Measurements from ENCODE around the gene SYNPR. TPM values are rescaled to one million over a fixed set of nuclear protein-coding genes. Genes with fewer than 3 reads are reported as not detected.

SYNPR gene
- total RNA-seq, 1 experiment from 2014 or later = 0.85 TPM

DNA sequence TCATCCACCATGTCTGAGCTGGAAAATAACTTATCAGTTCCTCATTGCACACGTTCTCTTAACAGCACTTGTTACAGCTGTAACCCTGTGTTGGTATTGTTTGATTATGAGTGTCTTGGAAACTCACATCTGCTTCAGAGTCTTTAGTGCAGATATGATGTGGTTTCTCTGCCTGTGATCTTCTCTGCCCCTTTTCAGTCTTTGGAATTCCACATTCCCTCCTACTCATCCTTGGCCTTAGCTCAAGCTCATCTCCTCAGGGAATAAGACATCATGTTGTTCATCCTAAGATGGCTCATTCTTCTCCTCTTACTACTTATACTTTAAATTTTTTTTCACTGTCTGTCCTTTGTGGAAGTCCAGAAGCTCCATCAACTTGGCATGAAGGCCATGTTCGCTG, 77.7 kb downstream of the SYNPR start (continued):
- TF ChIP-seq, protein P1, sequence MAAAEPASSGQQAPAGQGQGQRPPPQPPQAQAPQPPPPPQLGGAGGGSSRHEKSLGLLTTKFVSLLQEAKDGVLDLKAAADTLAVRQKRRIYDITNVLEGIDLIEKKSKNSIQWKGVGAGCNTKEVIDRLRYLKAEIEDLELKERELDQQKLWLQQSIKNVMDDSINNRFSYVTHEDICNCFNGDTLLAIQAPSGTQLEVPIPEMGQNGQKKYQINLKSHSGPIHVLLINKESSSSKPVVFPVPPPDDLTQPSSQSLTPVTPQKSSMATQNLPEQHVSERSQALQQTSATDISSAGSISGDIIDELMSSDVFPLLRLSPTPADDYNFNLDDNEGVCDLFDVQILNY (CRISPR knock-in tag; IDR thresholded peaks at IDR 0.05) = no peak
- TF ChIP-seq, protein P2, sequence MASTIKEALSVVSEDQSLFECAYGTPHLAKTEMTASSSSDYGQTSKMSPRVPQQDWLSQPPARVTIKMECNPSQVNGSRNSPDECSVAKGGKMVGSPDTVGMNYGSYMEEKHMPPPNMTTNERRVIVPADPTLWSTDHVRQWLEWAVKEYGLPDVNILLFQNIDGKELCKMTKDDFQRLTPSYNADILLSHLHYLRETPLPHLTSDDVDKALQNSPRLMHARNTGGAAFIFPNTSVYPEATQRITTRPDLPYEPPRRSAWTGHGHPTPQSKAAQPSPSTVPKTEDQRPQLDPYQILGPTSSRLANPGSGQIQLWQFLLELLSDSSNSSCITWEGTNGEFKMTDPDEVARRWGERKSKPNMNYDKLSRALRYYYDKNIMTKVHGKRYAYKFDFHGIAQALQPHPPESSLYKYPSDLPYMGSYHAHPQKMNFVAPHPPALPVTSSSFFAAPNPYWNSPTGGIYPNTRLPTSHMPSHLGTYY (CRISPR knock-in tag; IDR thresholded peaks at IDR 0.05) = no peak

DNA sequence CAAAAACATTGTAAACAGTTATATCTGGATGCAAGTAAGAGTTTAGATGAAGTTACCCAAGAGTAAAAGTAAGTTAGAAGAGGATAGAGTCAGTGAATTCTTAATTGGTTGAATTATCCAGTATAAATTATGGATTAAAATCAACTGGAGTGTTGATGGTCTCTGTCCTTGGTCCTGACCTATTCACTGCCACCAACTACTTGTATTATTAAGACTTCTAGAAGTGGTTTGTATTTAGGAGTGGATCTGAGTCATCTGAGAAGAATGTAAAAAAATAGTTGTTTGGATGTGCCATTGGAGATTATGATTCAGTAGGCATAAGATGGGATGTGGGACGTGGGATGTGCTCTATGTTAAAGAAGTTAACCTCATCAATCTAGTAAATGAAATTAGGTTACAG, 86.4 kb downstream of the SYNPR start:
- no peak for DNase-seq (ENCODE audit: low spot score)
- TF ChIP-seq, protein P2 (CRISPR knock-in tag; IDR thresholded peaks at IDR 0.05) = no peak
- TF ChIP-seq, protein P1 (CRISPR knock-in tag; IDR thresholded peaks at IDR 0.05) = no peak
- TF ChIP-seq, protein P3, sequence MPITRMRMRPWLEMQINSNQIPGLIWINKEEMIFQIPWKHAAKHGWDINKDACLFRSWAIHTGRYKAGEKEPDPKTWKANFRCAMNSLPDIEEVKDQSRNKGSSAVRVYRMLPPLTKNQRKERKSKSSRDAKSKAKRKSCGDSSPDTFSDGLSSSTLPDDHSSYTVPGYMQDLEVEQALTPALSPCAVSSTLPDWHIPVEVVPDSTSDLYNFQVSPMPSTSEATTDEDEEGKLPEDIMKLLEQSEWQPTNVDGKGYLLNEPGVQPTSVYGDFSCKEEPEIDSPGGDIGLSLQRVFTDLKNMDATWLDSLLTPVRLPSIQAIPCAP (CRISPR knock-in tag; IDR thresholded peaks at IDR 0.05) = no peak
- no peak for TF ChIP-seq KAT7 (CRISPR knock-in tag; IDR thresholded peaks at IDR 0.05; ENCODE audit: borderline replicate concordance)
- Mint-ChIP-seq H3K27me3 (ENCODE audit: low read depth) (no peaks in the 10 kb centered on the region), H3K4me1 (peaks cover 5% of the 10 kb centered on the region; the same call in 1 of the 2 replicates), H3K27ac (no peak overlapping the region), H3K36me3 (no peaks in the 10 kb centered on the region), H3K9me3 (no peaks in the 10 kb centered on the region), H3K4me3 (no peak overlapping the region)
- no peak for ATAC-seq
- POLR2A ChIA-PET = no interaction called here
- CTCF ChIA-PET = interaction anchor here (0.8 to 3.1 kb wide), 15 partner anchors 9 to 454 kb away, joined by 3 to 19 read pairs (median 4); partner anchors contain the start of gene C3orf49

DNA sequence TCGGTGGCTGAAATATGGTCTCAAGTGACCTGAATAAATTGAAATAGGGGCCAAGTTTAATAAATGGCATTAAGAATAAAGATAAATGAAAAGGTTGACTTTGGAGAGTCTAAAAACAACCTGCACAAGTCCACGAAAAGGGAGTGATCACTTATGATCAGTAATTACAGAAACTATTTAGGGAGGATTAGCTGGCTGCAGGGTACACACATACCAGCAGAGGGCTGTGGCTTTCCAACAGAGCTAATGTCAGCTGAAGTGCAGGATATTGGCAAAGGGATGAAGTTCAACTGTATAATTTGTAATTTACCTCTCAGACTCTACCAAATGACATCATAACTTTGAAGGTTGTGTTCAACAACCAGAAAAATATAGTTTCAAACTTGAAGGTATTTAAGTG, 86.8 kb downstream of the SYNPR start:
- POLR2A ChIA-PET = no interaction called here
- TF ChIP-seq, protein P4, sequence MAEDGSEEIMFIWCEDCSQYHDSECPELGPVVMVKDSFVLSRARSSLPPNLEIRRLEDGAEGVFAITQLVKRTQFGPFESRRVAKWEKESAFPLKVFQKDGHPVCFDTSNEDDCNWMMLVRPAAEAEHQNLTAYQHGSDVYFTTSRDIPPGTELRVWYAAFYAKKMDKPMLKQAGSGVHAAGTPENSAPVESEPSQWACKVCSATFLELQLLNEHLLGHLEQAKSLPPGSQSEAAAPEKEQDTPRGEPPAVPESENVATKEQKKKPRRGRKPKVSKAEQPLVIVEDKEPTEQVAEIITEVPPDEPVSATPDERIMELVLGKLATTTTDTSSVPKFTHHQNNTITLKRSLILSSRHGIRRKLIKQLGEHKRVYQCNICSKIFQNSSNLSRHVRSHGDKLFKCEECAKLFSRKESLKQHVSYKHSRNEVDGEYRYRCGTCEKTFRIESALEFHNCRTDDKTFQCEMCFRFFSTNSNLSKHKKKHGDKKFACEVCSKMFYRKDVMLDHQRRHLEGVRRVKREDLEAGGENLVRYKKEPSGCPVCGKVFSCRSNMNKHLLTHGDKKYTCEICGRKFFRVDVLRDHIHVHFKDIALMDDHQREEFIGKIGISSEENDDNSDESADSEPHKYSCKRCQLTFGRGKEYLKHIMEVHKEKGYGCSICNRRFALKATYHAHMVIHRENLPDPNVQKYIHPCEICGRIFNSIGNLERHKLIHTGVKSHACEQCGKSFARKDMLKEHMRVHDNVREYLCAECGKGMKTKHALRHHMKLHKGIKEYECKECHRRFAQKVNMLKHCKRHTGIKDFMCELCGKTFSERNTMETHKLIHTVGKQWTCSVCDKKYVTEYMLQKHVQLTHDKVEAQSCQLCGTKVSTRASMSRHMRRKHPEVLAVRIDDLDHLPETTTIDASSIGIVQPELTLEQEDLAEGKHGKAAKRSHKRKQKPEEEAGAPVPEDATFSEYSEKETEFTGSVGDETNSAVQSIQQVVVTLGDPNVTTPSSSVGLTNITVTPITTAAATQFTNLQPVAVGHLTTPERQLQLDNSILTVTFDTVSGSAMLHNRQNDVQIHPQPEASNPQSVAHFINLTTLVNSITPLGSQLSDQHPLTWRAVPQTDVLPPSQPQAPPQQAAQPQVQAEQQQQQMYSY (CRISPR knock-in tag; IDR thresholded peaks at IDR 0.05) = no peak
- TF ChIP-seq TEAD1 (CRISPR knock-in tag; IDR thresholded peaks at IDR 0.05) (no peak), FOXP1 (CRISPR knock-in tag; IDR thresholded peaks at IDR 0.05; ENCODE audit: borderline replicate concordance) (no peak), MXD4 (CRISPR knock-in tag; IDR thresholded peaks at IDR 0.05; ENCODE audit: borderline replicate concordance) (no peak), OVOL2 (CRISPR knock-in tag; IDR thresholded peaks at IDR 0.05; ENCODE audit: borderline replicate concordance) (no peak)
- TF ChIP-seq, protein P5, sequence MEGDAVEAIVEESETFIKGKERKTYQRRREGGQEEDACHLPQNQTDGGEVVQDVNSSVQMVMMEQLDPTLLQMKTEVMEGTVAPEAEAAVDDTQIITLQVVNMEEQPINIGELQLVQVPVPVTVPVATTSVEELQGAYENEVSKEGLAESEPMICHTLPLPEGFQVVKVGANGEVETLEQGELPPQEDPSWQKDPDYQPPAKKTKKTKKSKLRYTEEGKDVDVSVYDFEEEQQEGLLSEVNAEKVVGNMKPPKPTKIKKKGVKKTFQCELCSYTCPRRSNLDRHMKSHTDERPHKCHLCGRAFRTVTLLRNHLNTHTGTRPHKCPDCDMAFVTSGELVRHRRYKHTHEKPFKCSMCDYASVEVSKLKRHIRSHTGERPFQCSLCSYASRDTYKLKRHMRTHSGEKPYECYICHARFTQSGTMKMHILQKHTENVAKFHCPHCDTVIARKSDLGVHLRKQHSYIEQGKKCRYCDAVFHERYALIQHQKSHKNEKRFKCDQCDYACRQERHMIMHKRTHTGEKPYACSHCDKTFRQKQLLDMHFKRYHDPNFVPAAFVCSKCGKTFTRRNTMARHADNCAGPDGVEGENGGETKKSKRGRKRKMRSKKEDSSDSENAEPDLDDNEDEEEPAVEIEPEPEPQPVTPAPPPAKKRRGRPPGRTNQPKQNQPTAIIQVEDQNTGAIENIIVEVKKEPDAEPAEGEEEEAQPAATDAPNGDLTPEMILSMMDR (IDR thresholded peaks at IDR 0.05) = peak; percentile 52; the same call in 1 of the 2 replicates
- TF ChIP-seq, protein P6, sequence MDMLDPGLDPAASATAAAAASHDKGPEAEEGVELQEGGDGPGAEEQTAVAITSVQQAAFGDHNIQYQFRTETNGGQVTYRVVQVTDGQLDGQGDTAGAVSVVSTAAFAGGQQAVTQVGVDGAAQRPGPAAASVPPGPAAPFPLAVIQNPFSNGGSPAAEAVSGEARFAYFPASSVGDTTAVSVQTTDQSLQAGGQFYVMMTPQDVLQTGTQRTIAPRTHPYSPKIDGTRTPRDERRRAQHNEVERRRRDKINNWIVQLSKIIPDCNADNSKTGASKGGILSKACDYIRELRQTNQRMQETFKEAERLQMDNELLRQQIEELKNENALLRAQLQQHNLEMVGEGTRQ (CRISPR knock-in tag; IDR thresholded peaks at IDR 0.05) = no peak
- Mint-ChIP-seq H3K27ac (no peak overlapping the region), H3K27me3 (ENCODE audit: low read depth) (no peaks in the 10 kb centered on the region), H3K9me3 (peaks cover 3% of the 10 kb centered on the region; the same call in 1 of the 2 replicates), H3K4me3 (no peak overlapping the region), H3K4me1 (peaks cover 5% of the 10 kb centered on the region; the same call in 1 of the 2 replicates), H3K36me3 (no peaks in the 10 kb centered on the region)
- DNase-seq (ENCODE audit: low spot score) (peak; percentile 30), ATAC-seq (peak; percentile 84)
- CTCF ChIA-PET = interaction anchor here (0.5 to 3.1 kb wide), 22 partner anchors 9 to 454 kb away, joined by 3 to 19 read pairs (median 4); partner anchors contain the start of gene C3orf49

All from WTC11 (cell line).